ENCODE data around the gene TMED9. TPM values are rescaled to one million over a fixed set of nuclear protein-coding genes. Genes with fewer than 3 reads are reported as not detected.
"Not testable (repeated sequence)": the region's sequence is repeated elsewhere in the genome, so short reads cannot be mapped to it uniquely, and the experiment has no call there.

The TMED9 gene
- total RNA-seq, 2 experiments from 2014 or later: 104 to 109 TPM

GRCh38 chr5:177555228-177555627 is 36.8 kb upstream of the TMED9 start:
- CTCF ChIA-PET: no interaction called here
- H3K36me3 Mint-ChIP-seq (ENCODE audit: low read depth): peaks cover 21% of the 10 kb centered on the region
- POLR2A ChIA-PET: no interaction called here

GRCh38 chr5:177555665-177556064 is 36.3 kb upstream of the TMED9 start:
- DNase-seq: no peak
- ChIA-PET POLR2A (no interaction called here), CTCF (no interaction called here)
- Mint-ChIP-seq H3K27ac (no peak overlapping the region), H3K4me3 (no peak overlapping the region), H3K4me1 (ENCODE audit: low read depth) (peaks cover 40% of the 10 kb centered on the region), H3K27me3 (ENCODE audit: low read depth) (no peaks in the 10 kb centered on the region), H3K9me3 (ENCODE audit: insufficient read depth) (no peaks in the 10 kb centered on the region), H3K36me3 (ENCODE audit: low read depth) (peaks cover 19% of the 10 kb centered on the region)
- no peak for ATAC-seq

More at GRCh38 chr5:177555228-177555627, 36.8 kb upstream of the TMED9 start:
- H3K27ac Mint-ChIP-seq: no peak overlapping the region
- no peak for ATAC-seq
- H3K4me1 Mint-ChIP-seq (ENCODE audit: low read depth): peaks cover 40% of the 10 kb centered on the region
- no peaks in the 10 kb centered on the region for H3K9me3 Mint-ChIP-seq (ENCODE audit: insufficient read depth)
- no peaks in the 10 kb centered on the region for H3K27me3 Mint-ChIP-seq (ENCODE audit: low read depth)
- peak overlapping the region; percentile 85 for H3K4me3 Mint-ChIP-seq
- DNase-seq: no peak

GRCh38 chr5:177557041-177557647 is 34.9 kb upstream of the TMED9 start:
- CTCF ChIA-PET: no interaction called here
- Mint-ChIP-seq H3K27ac (peak overlapping the region; percentile 57), H3K27me3 (ENCODE audit: low read depth) (no peaks in the 10 kb centered on the region), H3K4me1 (ENCODE audit: low read depth) (peaks cover 37% of the 10 kb centered on the region), H3K36me3 (ENCODE audit: low read depth) (peaks cover 6% of the 10 kb centered on the region), H3K4me3 (no peak overlapping the region), H3K9me3 (ENCODE audit: insufficient read depth) (no peaks in the 10 kb centered on the region)
- DNase-seq (peak; percentile 54), ATAC-seq (peak; percentile 14)
- POLR2A ChIA-PET: no interaction called here

- Mint-ChIP-seq H3K27ac (peak overlapping the region; percentile 57), H3K36me3 (ENCODE audit: low read depth) (peaks cover 1% of the 10 kb centered on the region), H3K9me3 (ENCODE audit: insufficient read depth) (no peaks in the 10 kb centered on the region), H3K4me1 (ENCODE audit: low read depth) (peaks cover 31% of the 10 kb centered on the region), H3K4me3 (no peak overlapping the region), H3K27me3 (ENCODE audit: low read depth) (no peaks in the 10 kb centered on the region)
- ATAC-seq (no peak), DNase-seq (no peak)
- ChIA-PET CTCF (interaction anchor here (0.9 kb wide), 1 partner anchor 9 kb away, joined by 3 read pairs; no protein-coding TSS in a partner anchor), POLR2A (no interaction called here)
These were observed 34.2 kb upstream of the TMED9 start for GRCh38 chr5:177557796-177558195.

GRCh38 chr5:177559446-177559941 is 32.5 kb upstream of the TMED9 start:
- POLR2A ChIA-PET; H3K36me3 Mint-ChIP-seq (ENCODE audit: low read depth); H3K4me3 Mint-ChIP-seq; H3K9me3 Mint-ChIP-seq (ENCODE audit: insufficient read depth); CTCF ChIA-PET; H3K27me3 Mint-ChIP-seq (ENCODE audit: low read depth); DNase-seq; H3K27ac Mint-ChIP-seq; ATAC-seq: not testable (repeated sequence)
- H3K4me1 Mint-ChIP-seq (ENCODE audit: low read depth): peaks cover 22% of the 10 kb centered on the region

- DNase-seq (no peak), ATAC-seq (no peak)
- ChIA-PET CTCF (no interaction called here), POLR2A (no interaction called here)
- H3K27ac Mint-ChIP-seq: no peak overlapping the region
- H3K36me3 Mint-ChIP-seq (ENCODE audit: low read depth): no peaks in the 10 kb centered on the region
- peaks cover 4% of the 10 kb centered on the region for H3K27me3 Mint-ChIP-seq (ENCODE audit: low read depth)
- H3K4me3 Mint-ChIP-seq: no peak overlapping the region
- H3K9me3 Mint-ChIP-seq (ENCODE audit: insufficient read depth): no peaks in the 10 kb centered on the region
- H3K4me1 Mint-ChIP-seq (ENCODE audit: low read depth): peaks cover 2% of the 10 kb centered on the region
These were observed 27.0 kb upstream of the TMED9 start for GRCh38 chr5:177565046-177565445.

- CTCF ChIA-PET: no interaction called here
- no peak for ATAC-seq
- DNase-seq: no peak
These were observed 23.7 kb upstream of the TMED9 start for GRCh38 chr5:177568326-177568725.

GRCh38 chr5:177569894-177570293 is 22.1 kb upstream of the TMED9 start:
- H3K4me3 Mint-ChIP-seq: no peak overlapping the region
- POLR2A ChIA-PET: no interaction called here
- no peak overlapping the region for H3K27ac Mint-ChIP-seq
- peaks cover 7% of the 10 kb centered on the region for H3K27me3 Mint-ChIP-seq (ENCODE audit: low read depth)
- DNase-seq (no peak), ATAC-seq (no peak)
- H3K9me3 Mint-ChIP-seq (ENCODE audit: insufficient read depth): no peaks in the 10 kb centered on the region
- H3K36me3 Mint-ChIP-seq (ENCODE audit: low read depth): no peaks in the 10 kb centered on the region
- CTCF ChIA-PET: interaction anchor here (0.7 kb wide), 1 partner anchor 9 kb away, joined by 3 read pairs; no protein-coding TSS in a partner anchor
- peaks cover 3% of the 10 kb centered on the region for H3K4me1 Mint-ChIP-seq (ENCODE audit: low read depth)

More at GRCh38 chr5:177568326-177568725, 23.7 kb upstream of the TMED9 start:
- no peak overlapping the region for H3K27ac Mint-ChIP-seq
- H3K36me3 Mint-ChIP-seq (ENCODE audit: low read depth): no peaks in the 10 kb centered on the region
- H3K4me1 Mint-ChIP-seq (ENCODE audit: low read depth): peaks cover 3% of the 10 kb centered on the region
- H3K27me3 Mint-ChIP-seq (ENCODE audit: low read depth): peaks cover 4% of the 10 kb centered on the region
- no peaks in the 10 kb centered on the region for H3K9me3 Mint-ChIP-seq (ENCODE audit: insufficient read depth)
- H3K4me3 Mint-ChIP-seq: no peak overlapping the region
- POLR2A ChIA-PET: no interaction called here

GRCh38 chr5:177575488-177575887 is 16.5 kb upstream of the TMED9 start:
- Mint-ChIP-seq H3K4me3 (no peak overlapping the region), H3K27ac (no peak overlapping the region), H3K36me3 (ENCODE audit: low read depth) (no peaks in the 10 kb centered on the region), H3K4me1 (ENCODE audit: low read depth) (no peaks in the 10 kb centered on the region), H3K9me3 (ENCODE audit: insufficient read depth) (no peaks in the 10 kb centered on the region), H3K27me3 (ENCODE audit: low read depth) (peaks cover 5% of the 10 kb centered on the region)
- ChIA-PET CTCF (interaction anchor here (1.3 kb wide), 1 partner anchor 11 kb away, joined by 3 read pairs; no protein-coding TSS in a partner anchor), POLR2A (no interaction called here)
- ATAC-seq (no peak), DNase-seq (no peak)

- H3K36me3 Mint-ChIP-seq (ENCODE audit: low read depth): no peaks in the 10 kb centered on the region
- no peaks in the 10 kb centered on the region for H3K4me1 Mint-ChIP-seq (ENCODE audit: low read depth)
- CTCF ChIA-PET: interaction anchor here (0.8 to 1.3 kb wide), 2 partner anchors 10 to 13 kb away, joined by 3 read pairs; no protein-coding TSS in a partner anchor
- no peak for DNase-seq
- peaks cover 5% of the 10 kb centered on the region for H3K27me3 Mint-ChIP-seq (ENCODE audit: low read depth)
- H3K4me3 Mint-ChIP-seq: no peak overlapping the region
- POLR2A ChIA-PET: no interaction called here
- no peak overlapping the region for H3K27ac Mint-ChIP-seq
- no peaks in the 10 kb centered on the region for H3K9me3 Mint-ChIP-seq (ENCODE audit: insufficient read depth)
- no peak for ATAC-seq
These were observed 15.8 kb upstream of the TMED9 start for GRCh38 chr5:177576169-177576568.

GRCh38 chr5:177578316-177578715 is 13.7 kb upstream of the TMED9 start:
- Mint-ChIP-seq H3K4me3 (no peak overlapping the region), H3K9me3 (ENCODE audit: insufficient read depth) (no peaks in the 10 kb centered on the region), H3K27ac (no peak overlapping the region), H3K36me3 (ENCODE audit: low read depth) (no peaks in the 10 kb centered on the region), H3K27me3 (ENCODE audit: low read depth) (peaks cover 5% of the 10 kb centered on the region), H3K4me1 (ENCODE audit: low read depth) (no peaks in the 10 kb centered on the region)
- ATAC-seq (no peak), DNase-seq (no peak)
- POLR2A ChIA-PET: no interaction called here
- CTCF ChIA-PET: no interaction called here

- DNase-seq: no peak
- Mint-ChIP-seq H3K27me3 (ENCODE audit: low read depth) (peaks cover 35% of the 10 kb centered on the region), H3K4me3 (no peak overlapping the region), H3K27ac (no peak overlapping the region), H3K9me3 (ENCODE audit: insufficient read depth) (no peaks in the 10 kb centered on the region), H3K4me1 (ENCODE audit: low read depth) (peaks cover 15% of the 10 kb centered on the region), H3K36me3 (ENCODE audit: low read depth) (peaks cover 5% of the 10 kb centered on the region)
- ChIA-PET POLR2A (no interaction called here), CTCF (no interaction called here)
- ATAC-seq: no peak
These were observed 3.5 kb upstream of the TMED9 start for GRCh38 chr5:177588413-177588909.

All from activated CD8-positive, alpha-beta T cell treated with anti-CD3 and anti-CD28 coated beads, Interleukin-2, amount 10 ng/mL, durations not matched to agents 7 days and 5 days (primary cell).